Activated CD4-positive, alpha-beta T cell treated with anti-CD3 and anti-CD28 coated beads, Interleukin-2, amount 50 U/mL, for 48 hours (primary cell): ENCODE data around the gene LIPI.
"Not testable (repeated sequence)": the region's sequence is repeated elsewhere in the genome, so short reads cannot be mapped to it uniquely, and the experiment has no call there.

Source experiments
- DNase-seq, 2 experiments: peaks; one replicate each; pipeline ENCODE4 v3.0.0-alpha.2; 2020

The LIPI gene

GRCh38 chr21:14210738-14211137, at the start of gene LIPI:
TSS of gene LIPI (minus strand) at chr21:14210955. CDS start at chr21:14210845, 110 bp downstream.
- no peak for DNase-seq

GRCh38 chr21:14260174-14260764, 49.5 kb upstream of the LIPI start:
- DNase-seq, result no peak

- no peak for DNase-seq
Observed at GRCh38 chr21:14259747-14260146, 49.0 kb upstream of the LIPI start.

GRCh38 chr21:14251336-14251735, 40.6 kb upstream of the LIPI start:
- DNase-seq, result no peak

- no peak for DNase-seq
Observed at GRCh38 chr21:14245711-14246110, 35.0 kb upstream of the LIPI start.

GRCh38 chr21:14244911-14245310, 34.2 kb upstream of the LIPI start:
- no peak for DNase-seq

- DNase-seq, result no peak
Observed at GRCh38 chr21:14243874-14244273, 33.1 kb upstream of the LIPI start.

- DNase-seq, result no peak
Observed at GRCh38 chr21:14243461-14243860, 32.7 kb upstream of the LIPI start.

- DNase-seq, result no peak
Observed at GRCh38 chr21:14241297-14241696, 30.5 kb upstream of the LIPI start.

- no peak for DNase-seq
Observed at GRCh38 chr21:14239281-14239680, 28.5 kb upstream of the LIPI start.

- no peak for DNase-seq
Observed at GRCh38 chr21:14236180-14236579, 25.4 kb upstream of the LIPI start.

- DNase-seq, result no peak
Observed at GRCh38 chr21:14235101-14235500, 24.3 kb upstream of the LIPI start.

GRCh38 chr21:14229399-14229798, 18.6 kb upstream of the LIPI start:
- no peak for DNase-seq

GRCh38 chr21:14223365-14223764, 12.6 kb upstream of the LIPI start:
- DNase-seq, result no peak

- DNase-seq, result peak; percentile 75 to 81
Observed at GRCh38 chr21:14215971-14216641, 5.4 kb upstream of the LIPI start, which contains the start of gene RBM11. TSS of gene RBM11 (plus strand) at chr21:14216157. CDS start at chr21:14216187, 30 bp downstream.

- DNase-seq, result no peak
Observed at GRCh38 chr21:14213164-14213563, 2.4 kb upstream of the LIPI start.

GRCh38 chr21:14206222-14206621, 4.5 kb downstream of the LIPI start:
- DNase-seq, result no peak

- not testable (repeated sequence) for DNase-seq
Observed at GRCh38 chr21:14166463-14167223, 44.1 kb downstream of the LIPI start.

GRCh38 chr21:14143999-14144398, 66.8 kb downstream of the LIPI start:
- no peak for DNase-seq

- DNase-seq, result no peak
Observed at GRCh38 chr21:14124266-14124665, 86.5 kb downstream of the LIPI start.

- DNase-seq, result no peak
Observed at GRCh38 chr21:14121719-14122118, 89.0 kb downstream of the LIPI start.

GRCh38 chr21:14120091-14120734, 90.5 kb downstream of the LIPI start:
- DNase-seq, result peak; percentile 56 to 63

- DNase-seq, result no peak
Observed at GRCh38 chr21:14119038-14119437, 91.7 kb downstream of the LIPI start.
